Activated T-helper 1 cell treated with Interleukin-2 at 50 U/mL for 16 hours (primary cell): ENCODE data around the gene RIC1.
"Not testable (repeated sequence)": the region's sequence is repeated elsewhere in the genome, so short reads cannot be mapped to it uniquely, and the experiment has no call there.

ENCODE experiments used
- DNase-seq: peaks from one replicate; pipeline ENCODE4 v3.0.0-alpha.2; 2020; ENCODE audit warnings: low read depth

Gene RIC1

DNA sequence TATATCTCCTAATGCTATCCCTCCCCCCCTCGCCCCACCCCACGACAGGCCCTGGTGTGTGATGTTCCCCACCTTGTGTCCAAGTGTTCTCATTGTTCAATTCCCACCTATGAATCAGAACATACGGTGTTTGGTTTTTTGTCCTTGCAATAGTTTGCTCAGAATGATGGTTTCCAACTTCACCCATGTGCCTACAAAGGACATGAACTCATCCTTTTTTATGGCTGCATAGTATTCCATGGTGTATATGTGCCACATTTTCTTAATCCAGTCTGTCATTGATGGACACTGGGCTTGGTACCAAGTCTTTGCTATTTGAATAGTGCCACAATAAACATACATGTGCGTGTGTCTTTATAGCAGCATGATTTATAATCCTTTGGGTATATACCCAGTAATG, 93.8 kb downstream of the RIC1 start:
- not testable (repeated sequence) for DNase-seq

- DNase-seq = no peak
Observed at GRCh38 chr9:5735072-5735471, 106.2 kb downstream of the RIC1 start.

DNA sequence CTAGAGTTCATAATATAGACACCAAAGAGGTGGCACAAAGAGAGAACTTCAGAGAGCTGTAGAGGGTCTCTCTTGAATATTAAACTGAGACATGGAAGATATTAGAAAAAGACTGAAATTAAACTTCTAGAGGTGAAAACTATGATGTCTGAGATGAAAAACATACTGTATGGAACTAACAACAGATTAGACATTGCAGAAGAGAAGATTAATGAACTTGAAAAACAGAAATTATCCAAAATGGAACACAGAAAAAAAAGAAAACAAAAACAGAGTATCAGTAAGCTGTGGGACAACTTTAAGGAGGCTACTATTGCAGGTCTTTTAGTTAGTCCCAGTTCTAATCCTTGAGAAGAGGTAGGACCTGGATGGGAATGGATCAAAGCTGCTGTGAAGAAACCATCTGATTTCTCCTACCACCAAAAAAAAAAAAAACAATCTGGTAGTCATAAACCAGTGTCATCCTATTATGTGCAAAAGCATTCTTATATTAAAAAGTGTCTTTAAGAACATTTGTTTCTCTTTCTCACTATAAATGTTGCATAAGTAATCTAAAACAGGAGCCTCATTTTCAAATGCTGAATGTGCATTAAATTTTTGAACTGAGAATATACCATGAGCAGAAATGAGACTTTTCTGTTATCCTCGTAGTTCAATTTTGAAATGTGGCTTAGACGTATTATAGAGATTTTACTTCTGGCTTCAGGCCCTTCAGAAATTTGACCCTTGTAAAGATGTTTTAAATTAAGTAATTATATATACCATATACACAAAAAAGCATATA, 107.8 kb downstream of the RIC1 start:
- no peak for DNase-seq

DNA sequence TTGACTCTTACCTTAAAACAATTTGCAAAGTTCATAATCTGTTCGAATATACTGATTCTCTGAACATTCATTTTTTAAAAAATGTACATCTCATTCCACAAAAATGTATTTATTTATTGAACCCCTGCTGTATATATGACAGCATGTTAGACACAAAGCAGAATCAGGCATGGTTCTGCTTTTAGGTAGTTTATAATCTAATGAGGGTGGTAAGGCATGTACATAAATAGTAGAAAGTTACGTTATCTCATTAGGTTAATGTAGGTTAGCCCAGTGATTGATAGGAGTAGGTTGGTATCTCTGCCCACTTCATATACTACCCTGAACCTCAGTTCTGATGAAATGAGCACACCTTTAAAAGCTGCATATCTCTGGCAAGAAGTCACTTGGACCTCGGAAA, 114.2 kb downstream of the RIC1 start:
- no peak for DNase-seq

GRCh38 chr9:5748438-5748837, 119.5 kb downstream of the RIC1 start:
- DNase-seq = no peak

GRCh38 chr9:5749306-5749705, 120.4 kb downstream of the RIC1 start:
- no peak for DNase-seq

- DNase-seq = no peak
Observed at GRCh38 chr9:5750569-5750968, 121.7 kb downstream of the RIC1 start.

GRCh38 chr9:5756633-5757032, 127.7 kb downstream of the RIC1 start:
- DNase-seq = no peak

DNA sequence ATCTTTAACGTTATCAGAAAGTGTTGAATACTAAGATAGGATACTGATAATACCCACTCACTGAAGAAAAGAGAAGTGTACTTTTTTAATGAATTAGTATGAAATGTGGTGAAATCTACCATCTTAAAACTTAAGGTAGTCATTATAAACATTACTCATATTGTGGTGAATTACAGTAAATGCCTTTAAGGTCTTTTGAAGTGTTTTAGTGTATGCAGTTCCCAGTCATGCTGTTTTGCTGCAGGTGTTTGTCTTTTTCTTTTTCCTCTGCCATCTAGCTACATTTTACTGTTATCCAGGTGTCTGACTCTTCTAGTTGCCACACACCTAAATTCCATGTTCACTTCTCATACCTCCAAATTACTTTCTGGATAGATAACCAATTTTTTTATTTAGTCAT, 131.4 kb downstream of the RIC1 start:
- DNase-seq = no peak

GRCh38 chr9:5762421-5762820, 133.5 kb downstream of the RIC1 start:
- DNase-seq = no peak

DNA sequence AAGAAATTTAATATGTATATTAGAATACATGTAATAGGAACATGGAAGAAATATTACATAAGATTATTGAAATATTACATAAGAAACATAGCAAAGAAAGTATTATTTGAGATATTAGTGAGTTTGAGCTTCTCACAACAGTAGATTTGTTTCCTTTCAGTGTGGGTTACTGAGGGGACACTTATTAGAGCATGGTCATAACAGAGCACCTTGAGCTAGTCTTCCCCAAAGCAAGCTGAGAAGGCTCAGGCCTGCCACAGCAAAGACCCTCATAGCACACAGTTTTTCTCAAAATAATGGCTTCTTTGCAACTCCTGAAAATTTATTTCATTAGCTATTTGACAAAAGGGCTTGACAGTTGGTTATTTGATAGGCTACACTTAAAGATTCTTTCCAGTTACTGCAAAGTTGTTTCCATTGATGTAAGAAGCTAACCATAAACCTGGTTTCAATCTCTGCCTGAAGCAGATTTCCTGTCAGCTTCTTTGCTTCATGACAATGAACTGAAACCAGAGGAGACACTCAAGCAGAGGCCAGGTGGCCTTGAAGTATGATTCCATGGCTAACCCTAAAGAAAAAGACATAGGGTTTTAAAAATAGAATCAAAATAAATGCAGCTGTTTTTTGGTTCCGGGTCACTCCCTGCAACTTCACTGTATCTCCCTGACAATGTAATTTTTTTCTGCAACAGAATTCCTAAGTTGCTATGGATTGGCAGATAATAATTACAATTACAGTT, 135.4 kb downstream of the RIC1 start:
- DNase-seq = no peak

DNA sequence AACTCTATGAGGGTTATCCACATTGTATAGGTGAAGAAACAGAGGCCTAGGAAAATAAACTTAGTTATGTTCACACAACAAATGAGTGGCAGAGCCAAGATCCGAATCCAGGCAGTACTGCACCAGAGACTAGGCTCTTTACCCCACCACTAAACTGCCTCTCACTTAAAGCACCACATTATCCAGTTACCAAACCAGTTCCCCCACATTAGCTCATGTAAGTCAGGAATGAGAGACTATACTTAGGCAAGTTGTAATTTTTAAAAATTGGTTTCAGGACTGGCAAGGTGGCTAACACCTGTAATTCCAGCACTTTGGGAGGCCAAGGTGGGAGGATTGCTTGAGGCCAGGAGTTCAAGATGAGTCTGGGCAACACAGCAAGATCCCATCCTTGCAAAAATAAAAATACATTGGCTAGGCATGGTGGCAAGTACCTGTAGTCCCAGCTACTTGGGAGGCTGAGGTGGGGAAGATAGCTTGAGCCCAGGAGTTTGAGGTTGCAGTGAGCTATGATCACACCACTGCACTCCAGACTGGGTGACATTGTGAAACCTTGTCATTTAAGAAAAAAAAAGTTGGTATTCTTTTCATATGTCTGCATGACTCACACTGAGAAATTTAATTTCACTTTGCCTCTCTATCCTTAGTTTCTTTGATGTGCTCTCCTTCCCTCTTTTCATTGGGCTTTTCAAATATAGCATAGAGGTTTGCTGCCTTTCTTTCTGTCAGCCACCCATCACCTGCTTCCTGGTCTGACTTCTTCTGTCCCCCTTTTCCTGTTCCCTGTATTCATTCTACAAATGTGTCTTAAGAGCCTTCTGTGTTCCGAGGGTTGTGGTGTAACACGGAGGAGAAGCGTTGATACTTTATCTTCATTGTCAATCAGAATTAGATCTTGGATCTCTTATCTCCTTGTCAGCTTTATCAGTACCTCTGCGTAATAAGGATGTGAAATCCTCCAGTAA, 139.3 kb downstream of the RIC1 start:
- DNase-seq = no peak

DNA sequence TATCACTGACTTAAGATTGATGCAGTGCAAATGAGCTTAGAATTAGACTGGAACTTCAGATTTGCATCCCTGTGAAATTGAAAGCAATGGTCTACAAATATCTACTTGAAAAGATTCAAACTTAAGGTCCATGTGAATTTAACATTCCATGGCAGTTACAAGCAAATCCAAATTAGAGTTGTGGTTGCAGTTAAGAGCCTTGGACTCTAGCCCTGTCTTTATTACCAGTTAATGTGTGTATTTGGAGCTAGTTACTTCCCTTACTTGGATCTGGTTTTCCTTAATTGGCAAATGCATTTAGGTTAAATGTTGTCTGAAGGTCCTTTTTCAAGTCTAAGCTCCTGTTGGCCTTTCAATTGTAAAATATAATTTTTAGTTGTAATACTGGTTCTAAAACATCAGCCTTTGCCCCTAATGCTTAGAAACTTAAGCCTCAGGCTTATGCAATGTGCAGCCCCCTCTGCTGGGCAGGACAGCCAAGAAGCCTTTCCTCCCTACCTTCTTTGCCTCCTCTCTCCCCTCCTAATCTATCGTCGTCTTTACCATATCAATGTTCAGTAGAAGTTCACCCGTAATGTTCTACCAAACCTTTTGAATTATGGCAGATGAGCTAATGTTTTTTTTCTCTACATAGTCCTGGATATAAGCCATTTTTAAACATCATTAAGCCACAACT, 144.6 kb downstream of the RIC1 start:
- DNase-seq = no peak

GRCh38 chr9:5778805-5779204, 149.9 kb downstream of the RIC1 start:
- DNase-seq = no peak

GRCh38 chr9:5779705-5780218, 150.9 kb downstream of the RIC1 start:
- DNase-seq = not testable (repeated sequence)

DNA sequence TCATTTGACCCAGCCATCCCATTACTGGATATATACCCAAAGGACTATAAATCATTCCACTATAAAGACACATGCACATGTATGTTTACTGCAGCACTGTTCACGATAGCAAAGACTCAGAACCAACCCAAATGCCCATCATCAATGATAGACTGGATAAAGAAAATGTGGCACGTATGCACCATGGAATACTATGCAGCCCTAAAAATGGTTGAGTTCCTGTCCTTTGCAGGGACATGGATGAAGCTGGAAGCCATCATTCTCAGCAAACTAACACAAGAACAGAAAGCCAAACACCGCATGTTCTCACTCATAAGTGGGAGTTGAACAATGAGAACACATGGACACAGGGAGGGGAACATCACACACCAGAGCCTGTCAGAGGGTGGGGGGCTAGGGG, 154.5 kb downstream of the RIC1 start:
- not testable (repeated sequence) for DNase-seq

DNA sequence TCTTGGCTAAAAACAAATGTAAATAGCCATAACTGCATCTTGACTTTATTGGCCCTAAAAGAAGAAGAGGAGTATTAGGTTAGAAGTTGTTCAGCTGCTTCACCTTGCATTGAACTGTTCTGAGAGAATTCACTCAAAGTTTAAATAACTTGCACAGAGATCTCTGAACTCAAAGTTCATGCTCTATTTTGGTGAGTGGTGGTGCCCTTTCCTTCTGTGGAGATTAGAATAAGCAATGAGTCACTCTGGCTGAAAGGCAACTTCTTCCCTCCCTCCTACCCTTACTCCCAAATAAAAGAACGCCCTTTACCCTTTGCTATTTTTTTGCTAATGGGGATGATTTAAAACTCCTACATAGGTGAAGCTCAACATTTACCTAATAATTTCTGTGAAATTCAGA, 155.1 kb downstream of the RIC1 start:
- DNase-seq = no peak

- DNase-seq = no peak
Observed at GRCh38 chr9:5784526-5785315, 155.8 kb downstream of the RIC1 start.

DNA sequence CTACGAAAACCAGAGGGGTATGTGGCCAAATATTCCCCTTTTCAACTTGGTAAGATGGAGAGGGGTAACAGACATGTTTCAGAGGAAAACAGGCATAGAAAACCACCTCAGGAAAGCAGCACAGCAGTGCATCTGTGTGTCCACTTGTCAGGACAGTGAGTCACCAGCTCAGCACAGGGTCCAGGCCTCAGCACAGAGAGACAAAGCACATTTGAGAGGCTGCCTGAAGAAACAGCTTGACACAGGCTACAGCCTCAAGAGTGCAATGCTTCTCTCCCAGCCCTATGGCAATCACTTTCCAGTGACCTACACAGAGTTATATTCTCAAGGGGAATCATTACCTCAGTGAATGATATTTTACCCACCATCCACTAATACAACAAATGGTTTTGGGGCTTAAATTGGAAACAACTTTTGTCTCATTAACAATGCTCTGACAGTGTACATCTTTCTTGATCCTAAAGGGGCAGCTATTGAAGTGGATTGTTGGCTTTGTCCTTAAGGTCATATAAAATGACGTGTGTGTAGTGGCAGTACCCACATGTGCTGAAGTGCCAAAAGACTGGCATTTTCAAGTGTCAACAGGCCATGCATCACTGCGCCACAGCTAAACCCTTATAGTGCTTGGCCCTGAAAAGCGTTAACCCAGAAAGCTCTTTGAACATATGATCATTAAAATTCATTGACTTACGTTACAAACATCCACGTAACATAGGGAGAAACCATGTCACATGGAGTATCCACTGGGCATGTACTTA, 157.6 kb downstream of the RIC1 start:
- no peak for DNase-seq

DNA sequence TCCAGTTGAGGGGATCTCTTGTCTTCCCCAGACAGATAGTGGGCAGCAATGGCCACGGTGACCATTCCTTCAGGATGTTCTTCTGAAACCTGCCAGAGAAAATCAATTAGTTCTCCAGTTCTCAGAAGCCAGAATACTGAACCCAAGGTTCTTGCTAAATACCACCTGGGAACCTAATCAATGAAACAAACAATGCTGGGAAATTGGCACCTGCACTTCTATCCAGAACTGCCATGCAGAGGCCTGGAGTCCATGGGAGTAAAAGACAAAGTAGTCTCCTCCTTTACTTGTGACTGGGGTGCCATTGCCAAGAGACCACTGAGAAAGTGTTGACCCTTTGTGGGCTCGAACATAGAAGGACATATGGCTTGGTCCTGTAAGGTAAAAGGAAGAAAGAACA, 158.3 kb downstream of the RIC1 start:
- no peak for DNase-seq
